NCI-H1417 (cell line): ENCODE results near the gene LRRK2.
"Not testable (repeated sequence)": the region's sequence is repeated elsewhere in the genome, so short reads cannot be mapped to it uniquely, and the experiment has no call there.

Experiments
- DNase-seq, 3 experiments: peaks; one replicate each; lab custom pipeline; 2025; lab: John Stamatoyannopoulos, UW

The LRRK2 gene

DNA sequence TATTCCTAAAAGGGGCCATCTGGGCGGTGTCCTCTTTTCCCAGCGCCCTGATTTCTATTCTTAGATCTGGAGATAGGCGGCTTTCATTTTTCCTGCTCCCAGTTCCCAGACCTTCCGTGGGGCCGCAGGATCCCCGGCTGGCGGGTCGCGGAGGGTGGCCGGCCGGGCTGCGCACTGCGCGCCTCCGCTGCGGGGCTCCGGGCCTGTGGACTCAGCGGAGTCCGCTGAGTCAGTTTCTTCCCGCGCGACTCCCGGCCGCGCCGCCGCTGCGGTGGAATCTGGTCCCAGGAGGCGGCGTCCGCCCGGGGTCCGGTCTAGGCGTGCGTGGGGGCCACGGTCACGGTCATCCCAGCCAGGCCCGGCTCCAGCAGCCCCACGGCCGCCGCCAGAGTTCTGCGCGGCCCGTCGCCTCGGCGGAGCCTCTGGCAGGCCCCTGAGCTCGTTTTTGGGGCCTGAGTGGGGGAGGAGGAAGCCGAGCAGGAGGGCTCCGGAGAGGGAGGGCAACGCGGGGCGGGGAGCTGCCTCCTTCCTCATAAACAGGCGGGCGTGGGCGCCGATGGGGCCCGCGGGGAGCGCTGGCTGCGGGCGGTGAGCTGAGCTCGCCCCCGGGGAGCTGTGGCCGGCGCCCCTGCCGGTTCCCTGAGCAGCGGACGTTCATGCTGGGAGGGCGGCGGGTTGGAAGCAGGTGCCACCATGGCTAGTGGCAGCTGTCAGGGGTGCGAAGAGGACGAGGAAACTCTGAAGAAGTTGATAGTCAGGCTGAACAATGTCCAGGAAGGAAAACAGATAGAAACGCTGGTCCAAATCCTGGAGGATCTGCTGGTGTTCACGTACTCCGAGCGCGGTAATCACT, at the start of gene LRRK2:
Gene LRRK2 (plus strand): TSS at position 559 of the 853 bp plus-strand sequence. CDS start 135 bp downstream, at position 694.
- peak in 2 of 3 experiments; percentile 87 to 89 for DNase-seq

DNA sequence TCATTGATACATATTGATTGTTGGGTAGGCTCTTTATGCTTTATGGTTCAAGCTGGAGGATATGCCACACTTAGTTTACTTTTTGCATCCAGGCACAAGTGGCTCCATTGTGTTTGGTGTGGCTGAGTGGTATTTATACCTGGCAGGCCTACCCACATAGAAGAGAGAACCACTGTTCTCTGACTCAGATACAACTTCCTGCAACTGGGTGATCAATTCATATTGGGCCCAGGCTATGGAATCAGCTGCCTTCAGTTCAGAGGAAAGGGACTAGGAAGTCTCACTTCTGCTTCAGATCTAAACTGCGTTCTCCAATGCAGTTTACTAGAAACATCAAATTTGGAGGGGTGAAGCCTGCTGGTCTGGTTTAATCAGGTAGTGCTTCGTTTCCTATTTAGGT, 49.8 kb upstream of the LRRK2 start:
- DNase-seq, result no peak

DNA sequence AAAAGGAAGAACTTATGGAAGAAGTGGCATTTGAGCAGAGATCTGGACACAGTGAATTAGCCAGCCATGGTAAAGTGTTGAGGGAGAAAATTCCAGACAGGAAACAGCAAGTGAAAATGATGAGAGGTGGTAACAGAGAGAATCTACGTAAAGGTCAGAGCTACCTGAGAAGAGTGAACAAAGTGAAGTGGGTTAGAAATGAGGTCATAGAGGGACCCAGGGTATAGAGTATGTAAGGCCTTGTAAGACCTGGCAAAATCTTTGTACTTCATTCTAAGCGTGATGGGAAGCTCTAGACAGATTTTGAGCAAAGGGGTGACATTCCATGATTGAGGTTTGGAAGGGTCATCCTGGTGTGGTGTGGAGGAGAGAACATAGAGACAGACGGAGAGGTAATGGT, 49.3 kb upstream of the LRRK2 start:
- DNase-seq, result no peak

DNA sequence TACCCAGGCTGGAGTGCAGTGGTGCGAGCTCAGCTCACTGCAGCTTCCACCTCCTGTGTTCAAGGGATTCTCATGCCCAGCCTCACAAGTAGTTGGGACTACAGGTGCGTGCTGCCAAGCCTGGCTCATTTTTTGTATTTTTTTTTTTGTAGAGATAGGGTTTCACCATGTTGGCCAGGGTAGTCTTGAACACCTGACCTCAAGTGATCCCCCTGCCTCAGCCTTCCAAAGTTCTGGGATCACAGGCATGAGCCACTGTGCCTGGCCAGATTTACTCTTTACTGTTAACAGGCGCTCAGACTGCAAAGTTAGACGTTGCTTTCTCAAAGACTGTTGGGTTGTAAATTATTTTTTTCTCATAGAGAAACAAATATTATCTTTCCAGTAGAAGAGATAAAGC, 46.1 kb upstream of the LRRK2 start:
- no peak for DNase-seq

DNA sequence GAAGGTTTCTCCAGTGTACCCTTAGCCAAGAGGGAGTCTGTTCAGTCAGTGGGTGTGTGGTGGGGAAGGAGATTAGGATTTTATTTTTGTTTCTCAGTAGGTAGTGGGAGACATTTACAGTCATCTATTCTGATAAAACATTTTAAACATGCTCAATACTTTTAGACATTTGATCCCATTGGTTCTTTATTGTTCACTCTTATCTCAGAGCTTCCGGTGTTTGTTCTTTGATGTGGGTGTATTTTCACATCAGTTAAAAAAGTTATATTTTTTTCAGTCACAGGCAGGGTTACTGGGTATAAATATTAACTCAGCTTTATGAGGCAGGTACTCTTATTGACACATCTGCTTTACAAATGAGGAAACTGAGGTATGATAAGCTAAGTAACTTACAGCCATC, 43.3 kb upstream of the LRRK2 start:
- no peak for DNase-seq

DNA sequence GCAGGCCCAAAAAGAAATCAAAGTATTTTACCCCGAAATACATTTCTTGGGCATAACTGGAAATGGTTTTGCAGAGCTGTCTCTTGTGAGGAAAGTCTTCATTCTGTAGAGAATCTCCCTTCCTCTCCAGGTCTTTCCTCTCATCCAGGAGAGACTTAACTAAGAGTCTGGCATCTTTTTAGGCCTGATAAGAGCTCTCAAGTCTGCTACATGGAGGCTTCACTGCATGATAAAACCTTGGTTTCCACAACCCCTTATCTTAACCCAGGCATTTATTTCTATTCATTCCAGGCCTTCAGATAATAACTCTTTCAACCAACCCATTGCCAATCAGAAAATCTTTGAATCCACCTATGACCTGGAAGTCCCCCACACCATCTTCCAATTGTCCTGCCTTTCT, 41.1 kb upstream of the LRRK2 start:
- DNase-seq, result no peak

DNA sequence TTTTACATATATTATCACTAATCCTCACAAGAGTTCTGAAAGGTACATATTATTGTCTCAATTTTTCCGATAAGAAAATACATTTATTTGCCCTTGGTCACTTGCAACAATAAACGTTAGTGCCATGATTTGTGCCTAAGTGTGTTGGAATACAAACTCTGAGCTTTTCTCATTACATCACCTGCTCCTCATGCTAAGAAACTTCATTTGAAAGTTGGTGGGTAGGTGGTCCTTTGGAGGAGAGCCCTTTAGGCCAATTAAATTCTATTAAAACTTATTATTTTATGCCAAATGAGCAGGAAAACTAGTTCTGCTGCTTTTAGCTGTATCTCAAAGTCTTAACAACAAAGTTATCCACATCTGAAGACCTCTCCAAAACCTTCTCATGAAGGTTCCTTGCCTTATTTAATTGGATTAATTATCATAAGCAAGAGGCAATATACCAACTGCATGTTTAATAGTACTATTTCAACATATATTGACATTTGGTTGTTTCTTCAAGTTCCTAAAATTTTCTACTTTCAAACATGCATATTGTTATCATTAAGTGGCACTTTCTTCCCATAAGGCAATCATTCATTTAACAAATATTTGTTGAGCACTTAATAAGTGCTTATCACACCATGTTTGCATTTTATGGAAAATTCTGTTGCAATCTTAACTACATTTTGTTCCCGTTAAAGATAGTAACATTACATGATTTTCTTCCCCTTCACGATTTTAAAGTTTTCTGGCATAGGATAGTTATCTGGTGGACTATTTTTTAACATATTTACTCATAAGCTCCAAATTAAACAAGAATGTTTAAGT, 40.1 kb upstream of the LRRK2 start:
- DNase-seq, result no peak

DNA sequence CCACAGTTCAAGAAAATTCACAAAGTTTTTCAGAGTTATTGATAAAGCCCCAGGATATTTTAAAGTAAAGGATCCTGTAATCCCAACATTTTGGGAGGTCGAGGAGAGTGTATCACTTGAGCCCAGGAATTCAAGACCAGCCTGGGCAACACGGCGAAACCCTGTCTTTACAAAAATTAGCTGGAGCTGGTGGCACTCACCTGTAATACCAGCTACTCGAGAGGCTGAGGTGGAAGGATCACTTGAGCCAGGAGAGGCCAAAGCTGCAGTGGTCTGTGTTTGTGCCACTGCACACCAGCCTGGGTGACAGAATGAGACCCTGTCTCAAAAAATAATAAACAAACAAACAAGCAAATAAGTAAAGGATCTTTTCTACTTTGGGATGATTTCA, 39.5 kb upstream of the LRRK2 start:
- DNase-seq, result no peak

DNA sequence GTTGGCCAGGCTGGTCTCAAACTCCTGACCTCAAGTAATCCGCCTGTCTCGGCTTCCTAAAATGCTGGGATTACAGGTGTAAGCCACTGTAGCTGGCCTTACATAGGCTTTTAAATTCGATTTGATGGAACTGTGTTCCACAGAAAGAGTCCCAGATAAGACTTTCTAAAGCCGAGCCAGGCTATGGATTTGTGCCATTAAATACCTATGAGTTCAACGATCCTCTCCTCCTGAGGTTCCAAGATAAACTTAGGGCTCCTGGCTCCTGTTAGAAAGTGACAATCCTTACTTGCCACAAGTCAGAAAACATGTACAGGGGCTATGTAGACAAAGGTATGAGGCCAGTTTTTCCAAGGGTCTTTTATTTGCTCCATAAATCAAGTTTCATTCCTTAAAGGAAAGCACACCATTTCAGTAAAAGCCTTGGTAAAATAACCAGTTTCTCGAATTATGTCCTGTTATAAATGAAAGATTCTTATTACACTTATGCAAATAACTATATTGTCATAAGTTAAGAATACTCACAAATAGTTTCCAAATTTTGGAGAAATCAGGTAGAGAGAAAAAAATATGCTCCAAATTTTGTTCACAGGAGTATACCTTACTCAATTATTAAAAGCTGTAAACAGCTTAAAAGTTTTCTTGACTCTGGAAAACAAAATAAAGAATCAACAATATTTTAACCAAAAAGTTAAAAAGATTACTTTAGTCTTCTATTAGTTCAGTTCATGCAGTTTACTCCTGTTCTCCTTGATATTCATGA, 36.1 kb upstream of the LRRK2 start:
- no peak for DNase-seq

DNA sequence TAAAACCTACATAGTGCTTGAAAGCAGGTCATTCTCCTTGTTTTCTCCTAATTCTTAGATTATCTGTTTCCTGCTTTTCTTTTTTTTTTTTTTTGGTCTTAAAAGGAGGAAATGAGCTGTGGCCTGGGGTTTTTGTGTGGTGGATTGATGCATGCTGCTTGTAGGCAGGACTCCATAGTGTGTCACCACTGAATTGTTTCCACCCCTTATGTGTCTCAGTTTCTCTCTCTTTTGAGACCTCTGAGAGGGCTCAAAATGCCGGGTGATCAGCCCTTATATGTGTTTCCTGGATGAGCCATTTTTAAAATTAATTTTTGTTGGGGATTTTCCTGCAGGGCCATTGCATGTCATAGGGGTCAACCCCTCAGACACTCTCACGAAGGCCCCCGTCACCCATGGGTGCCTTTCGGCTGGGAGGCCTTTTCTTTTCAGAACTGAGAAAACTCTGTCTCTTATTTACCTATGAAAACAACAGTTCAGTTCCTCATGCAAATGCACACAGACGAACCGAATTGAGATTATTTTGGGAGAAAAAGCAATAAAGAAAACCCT, 32.0 kb upstream of the LRRK2 start:
- DNase-seq, result no peak

DNA sequence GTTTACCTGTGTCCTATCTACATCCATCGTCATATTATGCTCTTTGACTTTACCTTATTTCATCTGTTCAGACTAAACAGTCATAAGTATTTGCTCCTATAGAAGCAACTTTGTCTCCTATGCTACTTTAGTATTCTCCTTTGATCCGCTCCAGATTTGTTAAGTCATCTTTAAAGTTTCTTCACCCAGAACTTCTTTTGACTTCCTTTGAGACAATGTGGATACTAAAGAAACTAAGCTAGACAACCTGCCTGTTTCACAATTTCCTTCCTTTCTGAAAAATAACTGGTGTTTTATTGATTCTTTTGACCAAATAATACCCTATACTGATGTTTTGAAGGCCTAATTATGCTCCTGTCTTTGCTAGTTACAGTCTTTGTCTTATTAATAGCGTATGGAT, 30.0 kb upstream of the LRRK2 start:
- DNase-seq, result no peak

DNA sequence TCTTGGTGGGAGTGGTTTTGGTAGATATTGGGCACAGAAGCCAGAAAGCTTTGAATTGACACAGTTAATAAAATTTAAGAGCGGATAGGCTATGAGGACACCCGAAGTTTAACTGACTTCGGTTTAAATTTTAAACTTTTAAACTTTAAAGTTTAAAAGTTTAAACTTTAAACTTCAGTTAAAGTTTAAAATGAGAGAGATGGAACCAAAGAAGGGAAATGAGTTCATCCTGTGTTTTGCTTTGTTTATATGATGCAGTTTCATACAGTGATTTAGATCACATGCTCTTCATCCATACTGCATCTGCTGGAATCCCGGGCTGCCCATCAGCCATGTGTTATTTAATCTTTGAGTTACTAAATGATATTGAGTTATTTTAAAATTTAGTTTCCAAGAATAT, 27.2 kb upstream of the LRRK2 start:
- DNase-seq, result no peak

DNA sequence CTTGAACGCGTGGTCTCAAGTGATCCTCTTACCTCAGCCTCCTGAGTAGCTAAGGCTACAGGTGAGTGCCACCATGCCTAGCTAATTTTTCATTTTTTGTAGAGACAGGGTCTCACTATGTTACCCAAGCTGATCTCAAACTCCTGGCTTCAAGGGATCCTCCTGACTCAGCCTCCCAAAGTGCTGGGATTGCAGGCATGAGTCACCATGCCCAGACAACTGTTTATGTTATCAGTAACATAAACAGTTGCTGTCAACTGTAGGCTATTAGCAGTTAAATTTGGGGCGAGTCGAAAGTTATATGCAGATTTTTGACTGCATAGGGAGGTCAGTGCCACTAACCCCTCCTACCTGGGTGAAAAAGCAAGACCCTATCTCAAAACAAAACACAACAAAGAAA, 26.2 kb upstream of the LRRK2 start:
- no peak for DNase-seq

DNA sequence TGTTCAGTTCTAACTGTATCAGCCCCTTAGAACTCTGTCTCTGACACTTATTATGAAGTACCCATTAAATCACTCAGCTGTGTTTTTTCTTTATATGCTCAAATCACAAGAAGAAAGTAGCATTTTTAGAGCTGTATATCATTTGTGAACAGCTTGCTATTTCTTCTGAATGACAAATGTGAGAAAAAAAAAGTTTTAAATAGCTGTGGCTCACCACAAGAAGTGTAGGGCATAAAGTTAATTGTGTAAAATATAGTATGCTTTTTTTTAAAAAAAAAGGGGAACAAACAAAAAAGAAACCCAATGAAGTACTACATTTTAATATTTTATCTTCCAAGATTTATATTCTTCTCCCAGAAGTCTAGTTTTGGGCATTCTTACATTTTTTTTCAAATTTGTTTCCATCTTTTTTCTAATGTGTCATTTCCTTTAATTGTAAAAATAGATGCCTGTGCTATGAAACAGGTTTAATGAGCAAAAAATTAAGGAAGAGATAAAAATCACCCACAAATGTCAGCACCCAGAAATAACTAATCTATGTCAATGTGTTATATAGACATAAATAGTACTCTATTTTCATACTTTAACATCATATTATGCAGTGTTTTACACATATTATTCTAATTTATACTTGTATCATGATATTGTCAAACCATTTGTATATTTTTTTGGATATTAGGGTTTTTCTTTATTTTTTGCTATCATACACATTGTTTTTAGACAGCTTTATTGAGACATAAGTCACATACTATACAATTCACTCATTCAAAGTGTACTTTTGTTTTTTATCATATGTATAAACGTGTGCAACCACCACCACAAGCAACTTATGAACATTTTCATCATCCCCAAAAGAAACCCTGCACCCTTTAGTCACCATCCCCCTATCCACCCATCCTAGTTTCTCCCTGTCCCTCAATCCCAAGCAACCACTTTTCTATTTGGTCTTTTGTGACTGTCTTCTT, 22.4 kb upstream of the LRRK2 start:
- DNase-seq, result no peak

DNA sequence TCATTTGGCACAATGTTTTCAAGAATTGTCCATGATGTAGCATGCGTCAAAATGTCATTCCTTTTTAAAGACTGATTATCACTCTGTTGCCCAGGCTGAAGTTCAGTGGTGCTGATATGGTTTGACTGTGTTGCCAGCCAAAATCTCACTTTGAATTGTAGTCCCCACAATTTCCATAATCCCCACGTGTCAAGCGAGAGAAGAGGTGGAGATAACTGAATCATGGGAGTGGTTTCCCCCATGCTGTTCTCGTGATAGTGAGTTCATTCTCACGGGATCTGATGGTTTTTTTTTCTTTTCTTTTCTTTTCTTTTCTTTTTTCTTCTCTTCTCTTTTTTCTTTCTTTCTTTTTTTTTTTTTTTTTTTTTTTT, 21.8 kb upstream of the LRRK2 start:
- DNase-seq, result no peak

DNA sequence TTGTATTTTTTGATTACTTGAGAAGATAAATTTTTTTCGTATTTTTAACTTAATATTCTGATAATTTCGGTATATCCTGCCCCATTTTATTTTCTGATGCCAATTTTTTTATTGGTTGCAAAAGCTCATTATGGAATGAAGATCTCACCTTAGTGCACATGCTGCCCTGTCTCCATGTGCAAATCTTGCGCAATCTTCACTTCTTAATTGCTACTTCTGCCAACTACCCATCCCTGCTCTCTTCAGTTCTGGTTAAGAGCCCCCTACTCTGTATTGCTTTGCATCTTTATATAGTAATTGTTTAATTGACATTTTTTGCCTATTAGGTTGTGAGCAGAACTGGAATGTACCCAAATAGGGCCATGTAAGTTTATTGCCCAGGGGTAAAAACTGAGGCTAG, 20.5 kb upstream of the LRRK2 start:
- no peak for DNase-seq

DNA sequence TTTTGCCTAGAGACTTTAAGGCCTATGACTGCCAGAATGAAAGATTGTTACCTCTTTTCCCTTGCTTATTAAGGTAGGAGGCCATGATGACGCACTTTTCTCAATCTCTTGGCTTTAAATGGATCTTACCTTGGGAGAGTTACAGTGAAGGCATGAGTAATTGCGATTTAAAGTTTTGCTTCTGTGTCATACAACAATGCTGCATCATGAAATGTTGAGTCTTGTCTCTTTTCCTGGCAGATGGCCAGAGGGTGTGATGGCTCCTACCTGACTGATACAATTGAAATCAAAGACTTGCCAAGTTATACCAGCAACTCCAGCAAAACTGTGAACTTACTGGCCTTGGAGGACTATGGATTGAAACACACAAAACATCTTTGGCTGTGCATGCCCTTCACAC, 17.2 kb upstream of the LRRK2 start:
- no peak for DNase-seq

DNA sequence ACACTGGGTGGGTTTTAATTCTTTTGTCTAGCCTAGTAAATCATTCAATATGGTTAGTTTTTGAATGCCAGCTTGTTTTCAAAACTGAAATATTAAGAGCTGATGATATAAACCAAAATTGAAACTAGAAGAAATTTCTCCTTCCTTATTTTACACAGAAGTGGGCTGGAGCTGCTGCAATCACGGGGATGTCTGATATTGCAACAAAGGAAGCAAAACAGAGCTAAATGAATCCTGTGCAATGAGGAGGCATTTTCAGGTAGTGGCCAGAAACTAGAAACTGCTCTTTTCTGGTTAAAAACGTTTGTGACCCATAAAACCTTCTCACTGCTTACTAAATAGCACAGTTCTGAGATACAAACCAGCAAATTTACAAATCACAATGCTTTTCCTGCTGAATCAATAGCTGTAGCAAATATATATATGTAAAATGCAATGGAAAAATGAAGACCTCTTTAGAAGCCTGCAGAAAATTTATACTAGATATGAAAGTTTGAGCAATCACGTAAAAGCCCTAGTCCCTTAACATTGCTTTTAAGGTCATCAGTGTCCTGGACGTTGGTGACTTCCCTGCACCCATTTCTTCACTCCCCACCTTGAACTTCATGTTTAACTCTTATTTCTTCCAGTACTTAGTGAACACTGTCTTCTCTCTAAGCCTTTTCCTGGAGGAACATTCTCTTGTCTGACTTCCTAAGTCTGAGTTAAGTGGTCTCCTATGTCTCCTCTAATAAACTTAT, 15.9 kb upstream of the LRRK2 start:
- no peak for DNase-seq

DNA sequence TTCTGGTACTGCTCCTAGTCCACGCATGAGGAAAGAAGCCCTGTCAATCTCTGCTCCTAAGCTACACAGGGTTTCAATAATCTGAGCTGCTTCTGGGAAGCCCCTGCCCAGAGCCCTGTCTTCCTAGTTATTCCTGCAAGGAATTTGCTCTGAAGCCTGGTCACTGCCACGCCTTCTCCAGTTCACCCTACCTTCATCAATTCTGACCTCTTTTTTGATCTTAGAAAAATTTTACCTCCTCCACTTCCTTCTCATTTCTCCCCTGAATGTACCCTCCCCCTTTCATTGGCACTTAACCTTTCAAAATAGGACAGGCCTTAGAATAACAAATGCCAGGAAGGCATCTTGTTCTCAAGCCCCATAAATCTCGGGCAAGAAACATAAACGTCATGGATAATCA, 14.9 kb upstream of the LRRK2 start:
- no peak for DNase-seq

DNA sequence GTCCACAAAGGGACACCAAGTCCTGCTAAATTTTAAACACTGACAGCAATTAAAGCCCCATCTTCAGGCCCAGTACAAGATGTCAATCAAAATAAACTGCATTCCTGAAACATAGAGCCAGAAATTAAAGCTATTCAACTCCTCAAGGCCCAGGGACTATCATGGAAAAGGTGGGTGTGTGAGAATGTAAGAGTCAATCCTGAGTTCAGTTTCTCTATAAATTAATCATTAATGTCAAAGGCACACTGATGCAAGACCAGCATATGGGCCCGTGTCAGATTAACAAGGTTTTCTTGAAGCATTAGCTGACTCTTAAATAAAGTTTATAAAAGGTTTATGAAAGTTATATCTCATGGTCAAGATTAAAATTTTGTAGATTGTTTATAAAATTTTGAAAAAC, 13.6 kb upstream of the LRRK2 start:
- DNase-seq, result not testable (repeated sequence)
